Neuronal stem cell (in vitro differentiated cells): ENCODE data around the gene SMAP1.

Source experiments
- DNase-seq: peaks from one replicate; pipeline ENCODE4 v3.0.0-alpha.2; 2013; ENCODE audit warnings: low spot score
- H2AFZ ChIP-seq: one replicate; pipeline ENCODE4 v1.6.1; 2013; ENCODE audit warnings: mild to moderate bottlenecking, low read length, inconsistent platforms
- H2AK5ac ChIP-seq: 2 replicates; pipeline ENCODE4 v1.6.1; 2013; ENCODE audit warnings: low read depth, mild to moderate bottlenecking, inconsistent platforms, low read length, moderate library complexity, mixed read lengths
- H2BK120ac ChIP-seq: 2 replicates; pipeline ENCODE4 v1.6.1; 2013; ENCODE audit warnings: low read depth, mild to moderate bottlenecking, inconsistent platforms, low read length, moderate library complexity, mixed read lengths
- H2BK12ac ChIP-seq: one replicate; pipeline ENCODE4 v1.6.1; 2013; ENCODE audit warnings: low read length, inconsistent platforms
- H2BK15ac ChIP-seq: 2 replicates; pipeline ENCODE4 v1.6.1; 2013; ENCODE audit warnings: mild to moderate bottlenecking, low read length, inconsistent platforms, mixed read lengths
- H2BK5ac ChIP-seq: one replicate; pipeline ENCODE4 v1.6.1; 2013; ENCODE audit warnings: inconsistent platforms, mild to moderate bottlenecking, low read length, moderate library complexity
- H3K14ac ChIP-seq: one replicate; pipeline ENCODE4 v1.6.1; 2013; ENCODE audit warnings: low read length, inconsistent platforms
- H3K18ac ChIP-seq: 2 replicates; pipeline ENCODE4 v1.6.1; 2013; ENCODE audit warnings: low read length, inconsistent platforms
- H3K23ac ChIP-seq: 2 replicates; pipeline ENCODE4 v1.6.1; 2013; ENCODE audit warnings: low read depth, mild to moderate bottlenecking, mixed read lengths, low read length, inconsistent platforms; ENCODE audit not compliant: poor library complexity
- H3K27ac ChIP-seq: replicated peaks from 3 replicates; pipeline ENCODE4 v1.5.1; 2013; ENCODE audit warnings: low read length, inconsistent platforms
- H3K27me3 ChIP-seq, 3 experiments: 2 replicates each; pipeline ENCODE4 v1.6.1; 2013; ENCODE audit warnings: low read length in 3 of 3, mild to moderate bottlenecking in 2 of 3, inconsistent platforms in 1 of 3, low read depth in 1 of 3, mixed read lengths in 1 of 3, moderate library complexity in 1 of 3; ENCODE audit not compliant: control insufficient read depth in 3 of 3, insufficient read depth in 3 of 3
- H3K36me3 ChIP-seq, 2 donors: replicated peaks in 1 of 2; 2 replicates each; pipeline ENCODE4 v1.6.1; 2013; ENCODE audit warnings: low read length in 2 of 2; ENCODE audit not compliant: control insufficient read depth in 2 of 2, insufficient read depth in 2 of 2
- H3K4ac ChIP-seq: 2 replicates; pipeline ENCODE4 v1.6.1; 2013; ENCODE audit warnings: inconsistent platforms, mild to moderate bottlenecking, low read length, moderate library complexity
- H3K4me1 ChIP-seq, 2 donors: 1 replicate in 1 of 2; 2 replicates in 1 of 2; pipeline ENCODE4 v1.6.1; 2013; ENCODE audit warnings: low read length in 2 of 2, low read depth in 1 of 2; ENCODE audit not compliant: control insufficient read depth in 2 of 2, insufficient read depth in 1 of 2
- H3K4me2 ChIP-seq: one replicate; pipeline ENCODE4 v1.6.1; 2013; ENCODE audit warnings: mild to moderate bottlenecking, low read length, inconsistent platforms; ENCODE audit not compliant: insufficient read depth, poor library complexity, severe bottlenecking
- H3K4me3 ChIP-seq, 2 donors: 2 replicates each; pipeline ENCODE4 v1.5.1; 2013; ENCODE audit warnings: low read length in 2 of 2, mild to moderate bottlenecking in 2 of 2, inconsistent platforms in 1 of 2, moderate library complexity in 1 of 2
- H3K79me1 ChIP-seq: one replicate; pipeline ENCODE4 v1.6.1; 2013; ENCODE audit warnings: low read depth, mild to moderate bottlenecking, inconsistent platforms, low read length, moderate library complexity
- H3K9ac ChIP-seq: one replicate; pipeline ENCODE4 v1.6.1; 2013; ENCODE audit warnings: mild to moderate bottlenecking, low read depth, low read length, inconsistent platforms; ENCODE audit not compliant: poor library complexity
- H3K9me3 ChIP-seq, 2 donors: replicated peaks in 1 of 2; 2 replicates each; pipeline versions ENCODE3 to v1.6.1; 2013; ENCODE audit warnings: low read length in 2 of 2, mild to moderate bottlenecking in 2 of 2, inconsistent platforms in 1 of 2, low read depth in 1 of 2, mixed read lengths in 1 of 2, moderate library complexity in 1 of 2; ENCODE audit not compliant: control insufficient read depth in 2 of 2, insufficient read depth in 1 of 2
- H4K8ac ChIP-seq: one replicate; pipeline ENCODE4 v1.6.1; 2013; ENCODE audit warnings: low read depth, mild to moderate bottlenecking, inconsistent platforms, low read length, moderate library complexity
- H4K91ac ChIP-seq: one replicate; pipeline ENCODE4 v1.6.1; 2013; ENCODE audit warnings: low read length, low read depth, mild to moderate bottlenecking, inconsistent platforms; ENCODE audit not compliant: poor library complexity
- WGBS, 2 donors: extraction: QIAGEN DNeasy Blood & Tissue Kit; methylation state at CpG; one replicate each; pipeline ENCODE4 v1.1.7; 2013; ENCODE audit warnings: missing lambda C conversion rate in 2 of 2, mixed read lengths in 1 of 2; ENCODE audit not compliant: insufficient read length in 2 of 2, insufficient replicate concordance in 1 of 2; ENCODE audit errors: extremely low coverage in 2 of 2; 5-methylcytosine and 5-hydroxymethylcytosine counted together

SMAP1 gene

GRCh38 chr6:70889270-70889669 lies 221.6 kb downstream of the SMAP1 start:
- no peaks in the 10 kb centered on the region for H3K36me3 ChIP-seq

GRCh38 chr6:70894001-70894400 lies 226.3 kb downstream of the SMAP1 start:
- Histone ChIP-seq H3K4me3 (no peak overlapping the region), H2BK120ac (no peak overlapping the region)
- no CpG with 5 or more reads among the region's 12 CpGs for WGBS, 2 donors

More at GRCh38 chr6:70889270-70889669, 221.6 kb downstream of the SMAP1 start:
- Histone ChIP-seq H3K4me1 (no peaks in the 10 kb centered on the region), H2AFZ (no peak overlapping the region), H2BK5ac (no peak overlapping the region), H3K4ac (no peak overlapping the region), H3K23ac (no peak overlapping the region), H2BK120ac (no peak overlapping the region), H3K4me2 (no peak overlapping the region), H3K27ac (no peak overlapping the region), H3K14ac (no peak overlapping the region), H4K91ac (no peak overlapping the region), H3K79me1 (no peaks in the 10 kb centered on the region), H4K8ac (no peak overlapping the region), H3K18ac (no peak overlapping the region), H3K4me3 (no peak overlapping the region), H2BK15ac (no peak overlapping the region), H3K27me3 (peaks cover 0 to 6% (median 0%) of the 10 kb centered on the region in 3 experiments), H3K9me3 (no peaks in the 10 kb centered on the region), H3K9ac (no peak overlapping the region), H2AK5ac (no peak overlapping the region), H2BK12ac (no peak overlapping the region)
- no peak for DNase-seq
- no CpG with 5 or more reads among the region's 7 CpGs for WGBS, 2 donors

GRCh38 chr6:70900047-70900446 lies 232.4 kb downstream of the SMAP1 start:
- no peak overlapping the region for H3K27ac ChIP-seq
- no peak overlapping the region for H2BK15ac ChIP-seq
- no peak overlapping the region for H3K4me3 ChIP-seq
- H4K8ac ChIP-seq, result no peak overlapping the region
- no peaks in the 10 kb centered on the region for H3K79me1 ChIP-seq
- H3K23ac ChIP-seq, result no peak overlapping the region
- no peak for DNase-seq
- H3K27me3 ChIP-seq, result no peaks in the 10 kb centered on the region
- no peak overlapping the region for H3K18ac ChIP-seq
- H2AFZ ChIP-seq, result no peak overlapping the region
- no peak overlapping the region for H3K4ac ChIP-seq
- no peaks in the 10 kb centered on the region for H3K4me1 ChIP-seq
- H2BK5ac ChIP-seq, result no peak overlapping the region
- no peak overlapping the region for H2AK5ac ChIP-seq
- no peak overlapping the region for H3K14ac ChIP-seq
- no peaks in the 10 kb centered on the region for H3K36me3 ChIP-seq
- no peaks in the 10 kb centered on the region for H3K9me3 ChIP-seq
- H3K9ac ChIP-seq, result no peak overlapping the region
- no peak overlapping the region for H2BK120ac ChIP-seq
- no peak overlapping the region for H2BK12ac ChIP-seq
- no CpG with 5 or more reads among the region's 2 CpGs for WGBS, 2 donors
- no peak overlapping the region for H3K4me2 ChIP-seq
- no peak overlapping the region for H4K91ac ChIP-seq

More at GRCh38 chr6:70894001-70894400, 226.3 kb downstream of the SMAP1 start:
- Histone ChIP-seq H2AFZ (no peak overlapping the region), H3K14ac (no peak overlapping the region), H2BK12ac (peak overlapping the region; percentile 73), H3K27ac (no peak overlapping the region), H3K4me2 (no peak overlapping the region), H4K91ac (no peak overlapping the region), H3K9ac (no peak overlapping the region), H3K79me1 (no peaks in the 10 kb centered on the region), H3K4ac (no peak overlapping the region), H3K23ac (no peak overlapping the region), H3K27me3 (no peaks in the 10 kb centered on the region), H3K18ac (peak overlapping the region; percentile 64), H3K9me3 (no peaks in the 10 kb centered on the region), H3K4me1 (no peaks in the 10 kb centered on the region), H3K36me3 (no peaks in the 10 kb centered on the region), H2BK15ac (no peak overlapping the region), H2AK5ac (no peak overlapping the region), H2BK5ac (no peak overlapping the region), H4K8ac (no peak overlapping the region)
- no peak for DNase-seq

GRCh38 chr6:70901324-70901723 lies 233.6 kb downstream of the SMAP1 start:
- Histone ChIP-seq H3K4me1 (no peaks in the 10 kb centered on the region), H3K4me3 (no peak overlapping the region), H2BK12ac (no peak overlapping the region), H3K18ac (no peak overlapping the region), H2BK5ac (no peak overlapping the region), H3K14ac (no peak overlapping the region), H3K23ac (no peak overlapping the region), H2BK120ac (no peak overlapping the region), H4K91ac (no peak overlapping the region), H2BK15ac (no peak overlapping the region), H3K4ac (no peak overlapping the region), H3K36me3 (no peaks in the 10 kb centered on the region), H4K8ac (no peak overlapping the region), H3K4me2 (no peak overlapping the region), H3K27ac (no peak overlapping the region), H3K9me3 (no peaks in the 10 kb centered on the region), H3K79me1 (no peaks in the 10 kb centered on the region), H2AK5ac (no peak overlapping the region), H2AFZ (no peak overlapping the region), H3K9ac (no peak overlapping the region), H3K27me3 (no peaks in the 10 kb centered on the region)
- WGBS, 2 donors, result no CpG with 5 or more reads among the region's 3 CpGs
- DNase-seq, result no peak
